ENCODE results near the gene RAB7A. TPM values are rescaled to one million over a fixed set of nuclear protein-coding genes. Genes with fewer than 3 reads are reported as not detected.

The RAB7A gene
- total and polyA plus RNA-seq, 2 of the 4 experiments (the other 2 are of a cell fraction) = 57.0 to 240 TPM

DNA sequence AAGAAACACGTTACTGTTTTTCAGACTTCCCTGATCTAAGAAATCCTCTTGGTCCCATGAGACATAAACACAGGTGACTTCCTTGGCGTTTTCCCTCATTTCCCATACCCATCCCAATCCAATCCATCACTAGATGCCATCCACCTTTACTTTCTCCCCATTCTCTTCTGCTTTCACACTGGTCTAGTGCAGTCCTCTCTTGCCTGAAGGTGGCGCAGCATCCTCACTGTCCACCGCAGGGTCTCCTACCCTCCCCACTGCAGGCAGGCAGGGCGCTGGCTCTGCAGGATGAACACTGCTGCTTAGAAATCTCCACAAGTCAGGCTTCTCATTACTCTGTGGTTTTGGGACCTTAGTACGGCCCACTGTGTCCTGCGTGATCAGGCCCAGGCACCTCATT is 58.2 kb downstream of the RAB7A start:
- Histone ChIP-seq H2AK9ac (replicated peaks; ENCODE audit: low read depth, low read length, poor library complexity) (no peak overlapping the region), H3K14ac (replicated peaks; ENCODE audit: low read depth, low read length) (no peak overlapping the region), H2BK120ac (ENCODE audit: low read depth, low read length) (no peak overlapping the region), H4K8ac (ENCODE audit: low read depth in 2 of 2, low read length in 2 of 2) (no peak overlapping the region), H3K4me1 (ENCODE audit: control insufficient read depth, insufficient read depth, low read length) (peaks cover 27% of the 10 kb centered on the region), H3K4me3 (ENCODE audit: insufficient read depth, low read depth, low read length) (no peak overlapping the region), H3K79me1 (ENCODE audit: low read depth in 1 of 2, low read length in 2 of 2) (peaks cover 34 to 99% of the 10 kb centered on the region in 2 experiments), H2BK20ac (ENCODE audit: low read depth, low read length) (no peak overlapping the region), H2AK5ac (ENCODE audit: low read depth, low read length) (no peak overlapping the region), H3K56ac (ENCODE audit: extremely low read depth, insufficient read depth, low read length) (no peak overlapping the region), H3K27ac (ENCODE audit: insufficient read depth, low read length) (no peak overlapping the region), H4K5ac (ENCODE audit: low read depth, low read length) (no peak overlapping the region), H2BK15ac (ENCODE audit: low read depth, low read length) (no peak overlapping the region), H3K18ac (ENCODE audit: low read depth, low read length) (no peak overlapping the region), H3K9ac (ENCODE audit: low read depth, low read length) (no peak overlapping the region), H2AFZ (replicated peaks; ENCODE audit: low read length, poor library complexity) (no peak overlapping the region), H2BK5ac (ENCODE audit: low read depth, low read length, poor library complexity, severe bottlenecking) (no peak overlapping the region), H4K91ac (ENCODE audit: insufficient read depth, low read depth, low read length) (no peak overlapping the region), H3K4ac (ENCODE audit: low read depth, low read length) (no peak overlapping the region), H3K9me1 (ENCODE audit: insufficient read depth, low read length) (peaks cover 55% of the 10 kb centered on the region), H4K20me1 (ENCODE audit: insufficient read depth, low read length) (peaks cover 100% of the 10 kb centered on the region), H3K9me3 (ENCODE audit: control insufficient read depth, insufficient read depth, low read length) (no peaks in the 10 kb centered on the region), H3K36me3 (ENCODE audit: control insufficient read depth, insufficient read depth, low read length) (no peaks in the 10 kb centered on the region; the same call in 1 of the 2 replicates), H3K27me3 (ENCODE audit: control insufficient read depth, insufficient read depth, low read length) (no peaks in the 10 kb centered on the region), H3K23ac (ENCODE audit: low read depth, low read length) (no peak overlapping the region), H3K4me2 (ENCODE audit: low read depth, low read length) (no peak overlapping the region)
- ChIA-PET CTCF (interaction anchor here (1.1 kb wide), 1 partner anchor 104 kb away, joined by 3 read pairs; no protein-coding TSS in a partner anchor), POLR2A (ENCODE audit: unreplicated experiment) (no interaction called here)
- WGBS, 2 experiments (ENCODE audit: extremely low coverage in 2 of 2, insufficient read length in 1 of 2) = 64% methylated on average over 2 of the region's 7 CpGs; no CpG with 5 or more reads in 1 of the 2 experiments
- BruUV-seq (replicated peaks) = no TSS peak
- DNase-seq (no peak), ATAC-seq (ENCODE audit: low read depth) (no peak)
- in situ Hi-C loops (cut with MboI; ENCODE audit: low sequenced_read_pairs) (no loop called here), dilution Hi-C loops (cut with HindIII; ENCODE audit: low sequenced_read_pairs, unreplicated experiment) (no loop called here), intact Hi-C loops (cut with micrococcal nuclease) (no loop called here)
- TF ChIP-seq RCOR1 (IDR thresholded peaks at IDR 0.05; ENCODE audit: insufficient replicate concordance, low read length) = no peak
- no peak for TF ChIP-seq MXI1 (IDR thresholded peaks at IDR 0.05; ENCODE audit: borderline replicate concordance, low read depth, low read length)
- TF ChIP-seq, protein P1, sequence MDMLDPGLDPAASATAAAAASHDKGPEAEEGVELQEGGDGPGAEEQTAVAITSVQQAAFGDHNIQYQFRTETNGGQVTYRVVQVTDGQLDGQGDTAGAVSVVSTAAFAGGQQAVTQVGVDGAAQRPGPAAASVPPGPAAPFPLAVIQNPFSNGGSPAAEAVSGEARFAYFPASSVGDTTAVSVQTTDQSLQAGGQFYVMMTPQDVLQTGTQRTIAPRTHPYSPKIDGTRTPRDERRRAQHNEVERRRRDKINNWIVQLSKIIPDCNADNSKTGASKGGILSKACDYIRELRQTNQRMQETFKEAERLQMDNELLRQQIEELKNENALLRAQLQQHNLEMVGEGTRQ (IDR thresholded peaks at IDR 0.05; ENCODE audit: low read depth, low read length) = no peak
- TF ChIP-seq POLR2A (IDR thresholded peaks at IDR 0.05; ENCODE audit: low read depth, low read length) = no peak
- TF ChIP-seq RAD21 (IDR thresholded peaks at IDR 0.05; ENCODE audit: low read length) = peak; percentile 34
- TF ChIP-seq, protein P2, sequence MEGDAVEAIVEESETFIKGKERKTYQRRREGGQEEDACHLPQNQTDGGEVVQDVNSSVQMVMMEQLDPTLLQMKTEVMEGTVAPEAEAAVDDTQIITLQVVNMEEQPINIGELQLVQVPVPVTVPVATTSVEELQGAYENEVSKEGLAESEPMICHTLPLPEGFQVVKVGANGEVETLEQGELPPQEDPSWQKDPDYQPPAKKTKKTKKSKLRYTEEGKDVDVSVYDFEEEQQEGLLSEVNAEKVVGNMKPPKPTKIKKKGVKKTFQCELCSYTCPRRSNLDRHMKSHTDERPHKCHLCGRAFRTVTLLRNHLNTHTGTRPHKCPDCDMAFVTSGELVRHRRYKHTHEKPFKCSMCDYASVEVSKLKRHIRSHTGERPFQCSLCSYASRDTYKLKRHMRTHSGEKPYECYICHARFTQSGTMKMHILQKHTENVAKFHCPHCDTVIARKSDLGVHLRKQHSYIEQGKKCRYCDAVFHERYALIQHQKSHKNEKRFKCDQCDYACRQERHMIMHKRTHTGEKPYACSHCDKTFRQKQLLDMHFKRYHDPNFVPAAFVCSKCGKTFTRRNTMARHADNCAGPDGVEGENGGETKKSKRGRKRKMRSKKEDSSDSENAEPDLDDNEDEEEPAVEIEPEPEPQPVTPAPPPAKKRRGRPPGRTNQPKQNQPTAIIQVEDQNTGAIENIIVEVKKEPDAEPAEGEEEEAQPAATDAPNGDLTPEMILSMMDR (conservative IDR thresholded peaks at IDR 0.05; ENCODE audit: low read depth, low read length) = peak; percentile 37; the same call in 1 of the 2 replicates
- TF ChIP-seq SMC3 (IDR thresholded peaks at IDR 0.05; ENCODE audit: low read depth, low read length) = no peak
- TF ChIP-seq MAFK (IDR thresholded peaks at IDR 0.05; ENCODE audit: low read depth, low read length) = no peak
- no peak for TF ChIP-seq NFE2L2 (IDR thresholded peaks at IDR 0.05; ENCODE audit: low read depth, low read length)
- TF ChIP-seq, protein P3, sequence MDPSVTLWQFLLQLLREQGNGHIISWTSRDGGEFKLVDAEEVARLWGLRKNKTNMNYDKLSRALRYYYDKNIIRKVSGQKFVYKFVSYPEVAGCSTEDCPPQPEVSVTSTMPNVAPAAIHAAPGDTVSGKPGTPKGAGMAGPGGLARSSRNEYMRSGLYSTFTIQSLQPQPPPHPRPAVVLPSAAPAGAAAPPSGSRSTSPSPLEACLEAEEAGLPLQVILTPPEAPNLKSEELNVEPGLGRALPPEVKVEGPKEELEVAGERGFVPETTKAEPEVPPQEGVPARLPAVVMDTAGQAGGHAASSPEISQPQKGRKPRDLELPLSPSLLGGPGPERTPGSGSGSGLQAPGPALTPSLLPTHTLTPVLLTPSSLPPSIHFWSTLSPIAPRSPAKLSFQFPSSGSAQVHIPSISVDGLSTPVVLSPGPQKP (IDR thresholded peaks at IDR 0.05; ENCODE audit: borderline replicate concordance, low read depth, low read length) = no peak
- no peak for TF ChIP-seq MAZ (IDR thresholded peaks at IDR 0.05; ENCODE audit: borderline replicate concordance, low read depth, low read length)
- no peak for TF ChIP-seq RFX5 (IDR thresholded peaks at IDR 0.05; ENCODE audit: low read depth, low read length)
- no peak for TF ChIP-seq FOS (IDR thresholded peaks at IDR 0.05; ENCODE audit: low read depth, low read length)
- TF ChIP-seq BHLHE40 (IDR thresholded peaks at IDR 0.05; ENCODE audit: low read depth, low read length) = no peak
- no peak for TF ChIP-seq CHD1 (IDR thresholded peaks at IDR 0.05; ENCODE audit: low read depth, low read length)
- no peak for TF ChIP-seq CEBPB (IDR thresholded peaks at IDR 0.05; ENCODE audit: low read depth, low read length)
